Measurements from ENCODE around the gene C17orf75. TPM values are rescaled to one million over a fixed set of nuclear protein-coding genes. Genes with fewer than 3 reads are reported as not detected.
"Not testable (repeated sequence)": the region's sequence is repeated elsewhere in the genome, so short reads cannot be mapped to it uniquely, and the experiment has no call there.

Gene C17orf75
- total RNA-seq, 1 donor from 2014 or later: 33.9 TPM

GRCh38 chr17:32317353-32317752 lies 24.6 kb downstream of the C17orf75 start:
- Histone ChIP-seq H3K27me3 (ENCODE audit: control insufficient read depth, insufficient read depth, low read length) (peaks cover 2% of the 10 kb centered on the region), H3K4me3 (ENCODE audit: low read depth, low read length) (no peak overlapping the region), H3K36me3 (ENCODE audit: control insufficient read depth, insufficient read depth, low read length) (no peaks in the 10 kb centered on the region)
- no peak for DNase-seq (ENCODE audit: low read depth)
- TF ChIP-seq, protein P1, sequence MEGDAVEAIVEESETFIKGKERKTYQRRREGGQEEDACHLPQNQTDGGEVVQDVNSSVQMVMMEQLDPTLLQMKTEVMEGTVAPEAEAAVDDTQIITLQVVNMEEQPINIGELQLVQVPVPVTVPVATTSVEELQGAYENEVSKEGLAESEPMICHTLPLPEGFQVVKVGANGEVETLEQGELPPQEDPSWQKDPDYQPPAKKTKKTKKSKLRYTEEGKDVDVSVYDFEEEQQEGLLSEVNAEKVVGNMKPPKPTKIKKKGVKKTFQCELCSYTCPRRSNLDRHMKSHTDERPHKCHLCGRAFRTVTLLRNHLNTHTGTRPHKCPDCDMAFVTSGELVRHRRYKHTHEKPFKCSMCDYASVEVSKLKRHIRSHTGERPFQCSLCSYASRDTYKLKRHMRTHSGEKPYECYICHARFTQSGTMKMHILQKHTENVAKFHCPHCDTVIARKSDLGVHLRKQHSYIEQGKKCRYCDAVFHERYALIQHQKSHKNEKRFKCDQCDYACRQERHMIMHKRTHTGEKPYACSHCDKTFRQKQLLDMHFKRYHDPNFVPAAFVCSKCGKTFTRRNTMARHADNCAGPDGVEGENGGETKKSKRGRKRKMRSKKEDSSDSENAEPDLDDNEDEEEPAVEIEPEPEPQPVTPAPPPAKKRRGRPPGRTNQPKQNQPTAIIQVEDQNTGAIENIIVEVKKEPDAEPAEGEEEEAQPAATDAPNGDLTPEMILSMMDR (IDR thresholded peaks at IDR 0.05; ENCODE audit: insufficient read depth, low read length, poor library complexity, severe bottlenecking): no peak

DNA sequence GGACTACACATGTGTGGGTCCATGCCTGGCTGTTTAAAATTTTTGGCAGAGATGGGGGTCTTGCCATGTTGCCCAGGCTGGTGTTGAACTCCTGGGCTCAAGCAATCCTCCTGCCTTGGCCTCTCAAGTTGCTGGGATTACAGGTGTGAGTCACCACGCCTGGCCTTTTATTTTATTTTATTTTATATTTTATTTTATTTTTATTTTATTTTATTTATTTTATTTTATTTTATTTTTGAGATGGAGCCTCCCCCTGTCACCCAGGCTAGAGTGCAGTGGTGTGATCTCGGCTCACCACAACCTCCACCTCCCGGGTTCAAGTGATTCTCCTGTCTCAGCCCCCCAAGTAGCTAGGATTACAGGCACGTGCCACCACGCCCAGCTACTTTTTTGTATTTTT lies 25.3 kb downstream of the C17orf75 start:
- not testable (repeated sequence) for H3K4me3 ChIP-seq (ENCODE audit: low read depth, low read length); H3K27me3 ChIP-seq (ENCODE audit: control insufficient read depth, insufficient read depth, low read length); DNase-seq (ENCODE audit: low read depth); H3K36me3 ChIP-seq (ENCODE audit: control insufficient read depth, insufficient read depth, low read length)

DNA sequence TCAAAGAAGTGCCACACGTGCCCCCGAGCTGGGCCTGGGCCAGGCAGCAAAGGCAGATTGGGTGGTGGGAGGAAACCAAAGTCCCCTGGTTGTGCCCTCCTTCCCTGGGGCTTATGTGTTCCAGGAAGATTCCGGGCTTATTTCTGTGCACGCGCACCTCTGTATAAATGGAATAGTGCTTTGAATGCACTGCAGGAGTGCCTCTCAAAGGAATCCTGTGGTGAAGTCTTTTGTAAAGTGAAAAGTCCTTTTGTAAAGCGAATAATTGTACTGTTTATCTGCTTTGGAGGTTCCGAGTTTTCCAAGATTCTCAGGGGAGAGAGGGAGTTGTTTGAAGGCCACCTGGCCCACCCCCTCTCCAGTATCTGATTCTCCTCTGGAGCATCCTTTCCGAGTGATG lies 26.8 kb downstream of the C17orf75 start:
- Histone ChIP-seq H3K36me3 (ENCODE audit: control insufficient read depth, insufficient read depth, low read length) (no peaks in the 10 kb centered on the region), H3K27me3 (ENCODE audit: control insufficient read depth, insufficient read depth, low read length) (peaks cover 2% of the 10 kb centered on the region), H3K4me3 (ENCODE audit: low read depth, low read length) (no peak overlapping the region)
- TF ChIP-seq, protein P1 (IDR thresholded peaks at IDR 0.05; ENCODE audit: insufficient read depth, low read length, poor library complexity, severe bottlenecking): no peak
- DNase-seq (ENCODE audit: low read depth): no peak

GRCh38 chr17:32314636-32315035 lies 27.3 kb downstream of the C17orf75 start:
- Histone ChIP-seq H3K27me3 (ENCODE audit: control insufficient read depth, insufficient read depth, low read length) (peaks cover 2% of the 10 kb centered on the region), H3K4me3 (ENCODE audit: low read depth, low read length) (no peak overlapping the region), H3K36me3 (ENCODE audit: control insufficient read depth, insufficient read depth, low read length) (no peaks in the 10 kb centered on the region)
- TF ChIP-seq, protein P1 (IDR thresholded peaks at IDR 0.05; ENCODE audit: insufficient read depth, low read length, poor library complexity, severe bottlenecking): no peak
- DNase-seq (ENCODE audit: low read depth): no peak

DNA sequence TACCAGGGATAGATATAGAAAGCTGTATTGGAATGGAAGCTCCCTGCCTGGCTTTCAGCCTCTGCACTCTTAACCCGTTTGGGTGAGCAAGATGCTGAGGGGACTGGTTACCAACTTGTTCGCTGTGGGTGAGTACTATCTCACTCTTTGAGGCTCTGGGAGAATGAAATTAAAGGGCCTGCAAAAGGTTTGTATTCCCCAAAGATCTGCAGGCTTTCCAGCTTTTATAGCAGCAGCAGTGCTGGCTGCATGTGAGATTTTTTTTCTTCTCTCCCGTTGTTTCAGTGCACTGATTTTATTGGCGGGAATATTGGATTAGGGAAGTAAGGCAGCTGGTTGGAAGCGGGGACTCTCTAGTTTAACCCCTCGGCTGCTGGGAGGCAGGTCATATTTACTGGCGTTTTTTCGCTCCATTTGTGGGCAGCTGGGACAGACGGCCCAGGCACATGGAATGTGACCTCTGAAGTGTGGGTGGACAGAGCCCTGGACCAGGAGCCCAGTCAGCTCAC lies 30.9 kb downstream of the C17orf75 start:
- TF ChIP-seq, protein P1 (IDR thresholded peaks at IDR 0.05; ENCODE audit: insufficient read depth, low read length, poor library complexity, severe bottlenecking): no peak
- H3K27me3 ChIP-seq (ENCODE audit: control insufficient read depth, insufficient read depth, low read length): peaks cover 4% of the 10 kb centered on the region
- no peak for DNase-seq (ENCODE audit: low read depth)
- no peaks in the 10 kb centered on the region for H3K36me3 ChIP-seq (ENCODE audit: control insufficient read depth, insufficient read depth, low read length)
- no peak overlapping the region for H3K4me3 ChIP-seq (ENCODE audit: low read depth, low read length)

- H3K27me3 ChIP-seq (ENCODE audit: control insufficient read depth, insufficient read depth, low read length): peaks cover 5% of the 10 kb centered on the region
- no peak for DNase-seq (ENCODE audit: low read depth)
- TF ChIP-seq, protein P1 (IDR thresholded peaks at IDR 0.05; ENCODE audit: insufficient read depth, low read length, poor library complexity, severe bottlenecking): no peak
Observed at GRCh38 chr17:32307658-32308057, 34.3 kb downstream of the C17orf75 start.

More at GRCh38 chr17:32307658-32308057, 34.3 kb downstream of the C17orf75 start:
- Histone ChIP-seq H3K4me3 (ENCODE audit: low read depth, low read length) (no peak overlapping the region), H3K36me3 (ENCODE audit: control insufficient read depth, insufficient read depth, low read length) (no peaks in the 10 kb centered on the region)
